Muscle layer of colon (tissue), 2 donors: Measurements from ENCODE around the gene PKLR.

Experiments
- H3K27ac ChIP-seq: one replicate; pipeline ENCODE4 v1.7.0; 2013; ENCODE audit warnings: low read depth, mild to moderate bottlenecking, low read length, moderate library complexity
- H3K27me3 ChIP-seq, 2 donors: one replicate each; pipeline ENCODE4 v1.7.0; 2013; ENCODE audit warnings: low read length in 2 of 2, mild to moderate bottlenecking in 2 of 2; ENCODE audit not compliant: insufficient read depth in 2 of 2, control insufficient read depth in 1 of 2
- H3K36me3 ChIP-seq: one replicate; pipeline ENCODE4 v1.7.0; 2013; ENCODE audit warnings: mild to moderate bottlenecking, low read length; ENCODE audit not compliant: insufficient read depth
- H3K4me1 ChIP-seq: one replicate; pipeline ENCODE4 v1.7.0; 2013; ENCODE audit warnings: mild to moderate bottlenecking, low read length; ENCODE audit not compliant: insufficient read depth
- H3K4me3 ChIP-seq, 2 donors: one replicate each; pipeline ENCODE4 v1.7.0; 2013; ENCODE audit warnings: low read length in 2 of 2, low read depth in 1 of 2, mild to moderate bottlenecking in 1 of 2, moderate library complexity in 1 of 2
- H3K9ac ChIP-seq: one replicate; pipeline ENCODE4 v1.7.0; 2013; ENCODE audit warnings: low read length
- H3K9me3 ChIP-seq: one replicate; pipeline ENCODE4 v1.7.0; 2013; ENCODE audit warnings: mild to moderate bottlenecking, low read length
- donor health status: abdominal sarcoma.
- donor health status: Adenocarcinoma of cecum.

PKLR gene

GRCh38 chr1:155313261-155313660 is 12.0 kb upstream of the PKLR start:
- H3K9me3 ChIP-seq: no peaks in the 10 kb centered on the region
- H3K36me3 ChIP-seq: peaks cover 4% of the 10 kb centered on the region
- no peaks in the 10 kb centered on the region for H3K27me3 ChIP-seq
- H3K27ac ChIP-seq: no peak overlapping the region
- no peak overlapping the region for H3K9ac ChIP-seq
- H3K4me1 ChIP-seq: peaks cover 14% of the 10 kb centered on the region
- H3K4me3 ChIP-seq: no peak overlapping the region

DNA sequence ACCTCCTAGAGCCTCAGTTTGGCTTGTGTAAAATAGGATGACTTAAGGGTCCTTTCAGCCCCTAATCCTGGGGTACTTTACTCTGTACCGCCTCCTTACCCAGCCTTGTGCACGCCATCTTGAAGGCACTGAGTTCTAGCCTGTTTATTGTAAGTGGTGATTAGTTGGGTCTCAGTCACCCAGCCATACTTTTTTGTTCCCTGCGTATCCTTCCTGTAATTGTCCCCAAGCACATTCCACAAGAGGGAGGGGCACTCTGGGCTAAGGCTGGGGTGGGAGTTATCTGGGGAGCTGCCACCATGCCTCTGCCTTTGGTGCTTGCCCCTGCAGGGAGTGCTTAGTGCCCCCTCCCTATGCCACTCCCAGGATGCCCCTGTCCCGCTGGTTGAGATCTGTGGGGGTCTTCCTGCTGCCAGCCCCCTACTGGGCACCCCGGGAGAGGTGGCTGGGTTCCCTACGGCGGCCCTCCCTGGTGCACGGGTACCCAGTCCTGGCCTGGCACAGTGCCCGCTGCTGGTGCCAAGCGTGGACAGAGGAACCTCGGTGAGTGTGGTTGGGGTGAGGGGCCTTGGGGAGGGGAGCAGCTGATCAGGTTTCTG is 8.3 kb upstream of the PKLR start:
- no peaks in the 10 kb centered on the region for H3K36me3 ChIP-seq
- no peaks in the 10 kb centered on the region for H3K27me3 ChIP-seq
- H3K9ac ChIP-seq: peak overlapping the region; percentile 99
- peaks cover 14% of the 10 kb centered on the region for H3K4me1 ChIP-seq
- peak overlapping the region; percentile 62 for H3K27ac ChIP-seq
- peak overlapping the region; percentile 51 to 83 for H3K4me3 ChIP-seq
- H3K9me3 ChIP-seq: no peaks in the 10 kb centered on the region

DNA sequence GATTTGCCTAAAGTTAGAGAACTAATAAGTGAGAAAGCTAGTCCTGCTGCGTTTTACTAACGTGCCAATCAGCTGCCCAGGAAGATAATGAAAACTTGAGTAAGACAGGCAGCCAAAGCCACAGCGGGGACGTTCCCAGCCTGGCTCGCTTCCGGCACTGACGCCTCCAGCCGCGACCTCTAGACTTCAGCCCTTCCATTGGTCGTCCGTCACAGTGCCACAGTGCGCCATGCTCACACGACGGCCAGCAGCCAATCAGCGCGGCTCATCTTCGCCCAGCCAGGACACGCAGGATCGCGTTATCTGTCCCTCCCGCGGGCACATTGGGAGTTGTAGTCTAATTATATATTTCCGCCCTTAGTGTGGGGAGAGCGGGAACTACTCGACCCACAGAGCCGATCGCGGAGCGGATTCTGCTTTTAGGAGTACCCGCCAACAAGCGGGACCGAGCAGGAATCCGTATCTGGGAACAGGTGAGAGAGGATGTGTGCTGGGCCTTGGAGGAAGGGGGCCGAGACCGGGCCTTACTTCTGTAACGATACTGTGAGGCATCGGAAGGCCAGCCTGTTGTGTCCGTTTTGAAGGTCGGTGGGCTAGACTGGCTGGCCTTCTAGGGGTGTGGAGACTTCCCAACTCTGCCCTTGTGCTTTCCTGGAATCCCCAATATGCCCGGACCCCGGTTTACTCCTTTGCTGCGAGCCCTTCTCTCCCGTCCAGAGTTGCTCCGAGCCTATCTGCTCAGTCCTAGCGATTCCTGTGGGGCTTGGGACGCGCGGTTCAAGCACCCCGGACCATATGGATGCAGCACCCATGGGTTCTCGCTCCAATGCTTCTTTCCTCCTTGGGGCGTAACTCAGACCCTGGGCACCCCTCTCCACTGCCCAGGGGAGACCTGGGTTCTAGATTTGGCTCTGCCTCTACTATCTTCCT is 7.5 kb upstream of the PKLR start, which contains the start of gene FDPS:
Gene FDPS, plus strand, starts transcription at position 374 of the 930 bp plus-strand sequence. CDS start 924 bp downstream, outside the sequence.
- Histone ChIP-seq H3K27ac (peak within 1 kb of the TSS; percentile 84), H3K4me1 (peaks cover 14% of the 10 kb centered on the region), H3K9ac (peak within 1 kb of the TSS; percentile 99), H3K36me3 (no peaks in the 10 kb centered on the region), H3K27me3 (no peaks in the 10 kb centered on the region), H3K4me3 (peak within 1 kb of the TSS; percentile 51 to 83), H3K9me3 (no peaks in the 10 kb centered on the region)

- Histone ChIP-seq H3K27me3 (no peaks in the 10 kb centered on the region), H3K36me3 (no peaks in the 10 kb centered on the region), H3K27ac (no peak overlapping the region), H3K9ac (no peak overlapping the region), H3K4me1 (peaks cover 14% of the 10 kb centered on the region), H3K9me3 (no peaks in the 10 kb centered on the region), H3K4me3 (no peak overlapping the region)
Measured at GRCh38 chr1:155307247-155307740, 6.1 kb upstream of the PKLR start.

DNA sequence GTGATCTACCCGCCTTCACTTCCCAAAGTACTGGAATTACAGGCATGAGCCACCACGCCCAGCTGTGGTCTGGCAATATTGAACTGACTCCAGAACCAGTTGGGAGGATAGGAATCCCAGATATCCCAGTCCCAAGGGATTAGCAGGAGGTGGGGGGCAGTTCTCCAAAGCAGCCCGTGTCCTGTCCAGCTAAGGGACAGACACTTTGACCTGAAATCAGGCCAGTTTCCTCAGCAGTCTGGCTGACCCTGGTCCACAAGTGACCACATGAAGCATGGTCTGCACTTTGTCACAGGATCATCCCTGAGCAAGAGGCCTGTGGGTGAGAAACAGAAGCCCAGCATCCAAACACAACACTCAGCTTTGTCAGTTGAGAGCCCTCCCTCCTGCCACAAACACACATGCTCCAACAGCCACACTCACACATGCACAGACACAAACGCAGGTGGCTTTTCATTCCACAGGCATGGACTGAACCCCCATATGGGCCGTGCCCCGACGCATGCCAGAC is 4.7 kb upstream of the PKLR start:
- no peaks in the 10 kb centered on the region for H3K27me3 ChIP-seq
- no peak overlapping the region for H3K9ac ChIP-seq
- peaks cover 14% of the 10 kb centered on the region for H3K4me1 ChIP-seq
- H3K27ac ChIP-seq: no peak overlapping the region
- H3K4me3 ChIP-seq: no peak overlapping the region
- H3K9me3 ChIP-seq: no peaks in the 10 kb centered on the region
- no peaks in the 10 kb centered on the region for H3K36me3 ChIP-seq

DNA sequence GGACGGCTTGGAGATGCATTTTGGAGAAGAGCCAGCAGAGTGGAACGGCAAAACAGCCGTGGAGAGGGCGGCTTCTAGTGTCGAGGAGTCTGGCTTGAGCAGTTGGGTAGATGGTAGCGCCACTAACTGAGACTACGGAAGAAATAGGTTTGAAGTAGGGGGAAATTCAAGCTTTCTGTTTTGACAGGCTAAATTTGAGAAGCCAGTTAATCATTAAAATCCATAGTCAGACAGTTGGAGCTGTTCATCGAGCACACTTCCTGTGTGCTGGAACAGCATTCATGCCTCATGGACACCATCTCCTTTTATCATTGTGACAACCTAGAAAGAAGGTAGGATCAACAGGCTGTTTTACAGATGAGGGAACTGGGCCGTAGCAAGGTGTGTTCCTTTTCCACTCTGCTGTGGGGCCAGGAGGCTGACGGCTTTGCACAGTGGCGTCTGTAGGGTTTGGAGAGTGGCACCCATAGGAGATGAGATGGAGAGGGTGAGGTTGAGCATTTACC is 3.4 kb upstream of the PKLR start:
- Histone ChIP-seq H3K36me3 (no peaks in the 10 kb centered on the region), H3K9ac (no peak overlapping the region), H3K27me3 (no peaks in the 10 kb centered on the region), H3K9me3 (no peaks in the 10 kb centered on the region), H3K27ac (no peak overlapping the region), H3K4me3 (no peak overlapping the region), H3K4me1 (peaks cover 6% of the 10 kb centered on the region)

- no peaks in the 10 kb centered on the region for H3K9me3 ChIP-seq
- H3K36me3 ChIP-seq: no peaks in the 10 kb centered on the region
- no peak overlapping the region for H3K9ac ChIP-seq
- H3K4me1 ChIP-seq: no peaks in the 10 kb centered on the region
- no peak overlapping the region for H3K4me3 ChIP-seq
- H3K27me3 ChIP-seq: peaks cover 4 to 15% of the 10 kb centered on the region in 2 donors
- no peak overlapping the region for H3K27ac ChIP-seq
Measured at GRCh38 chr1:155300553-155301329, 497 bp downstream of the PKLR start.

- H3K4me1 ChIP-seq: no peaks in the 10 kb centered on the region
- H3K27ac ChIP-seq: no peak overlapping the region
- H3K9ac ChIP-seq: no peak overlapping the region
- H3K27me3 ChIP-seq: peaks cover 11 to 22% of the 10 kb centered on the region in 2 donors
- no peaks in the 10 kb centered on the region for H3K9me3 ChIP-seq
- H3K36me3 ChIP-seq: no peaks in the 10 kb centered on the region
- H3K4me3 ChIP-seq: no peak overlapping the region
Measured at GRCh38 chr1:155300024-155300423, 1.2 kb downstream of the PKLR start.

DNA sequence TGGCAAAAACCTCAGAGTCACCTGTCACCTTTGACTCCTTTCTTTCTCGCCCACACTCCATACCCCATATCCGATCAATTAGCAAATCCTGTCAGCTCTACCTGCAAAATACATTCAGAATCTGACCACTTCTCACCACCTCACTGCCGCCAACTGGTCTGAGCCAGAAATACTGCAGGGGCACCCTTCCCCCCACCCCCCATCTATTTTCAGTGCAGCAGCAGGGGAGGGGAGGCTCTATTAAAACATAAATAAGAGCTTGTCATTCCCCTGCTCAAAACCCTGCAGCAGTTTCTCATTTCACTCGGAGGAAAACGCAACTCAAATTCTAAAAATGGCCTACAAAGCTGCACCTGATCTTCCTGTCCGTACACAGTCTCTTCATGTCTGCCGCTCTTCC is 3.9 kb downstream of the PKLR start:
- peaks cover 11 to 32% of the 10 kb centered on the region in 2 donors for H3K27me3 ChIP-seq

DNA sequence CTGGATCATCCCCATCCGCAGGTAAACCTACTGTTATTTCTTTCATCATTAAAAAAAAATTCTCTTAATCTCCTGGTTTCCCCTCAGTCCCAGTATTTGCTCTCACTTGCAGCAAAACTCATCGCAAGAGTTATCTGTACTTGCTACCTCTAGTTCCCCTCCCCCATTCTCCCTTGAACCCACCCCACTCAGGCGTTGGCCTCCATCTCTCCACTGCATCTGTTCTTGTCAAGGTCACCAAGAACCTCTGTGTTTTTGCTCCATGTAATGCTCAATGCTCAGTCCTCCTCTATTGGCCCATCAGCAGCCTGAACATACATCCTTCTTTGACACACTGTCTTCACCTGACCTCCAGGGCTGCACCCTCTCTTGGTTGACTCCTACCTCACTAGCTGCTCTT is 4.6 kb downstream of the PKLR start:
- no peaks in the 10 kb centered on the region for H3K36me3 ChIP-seq
- H3K27me3 ChIP-seq: peaks cover 11 to 32% of the 10 kb centered on the region in 2 donors
- no peak overlapping the region for H3K27ac ChIP-seq
- no peak overlapping the region for H3K9ac ChIP-seq
- H3K9me3 ChIP-seq: no peaks in the 10 kb centered on the region
- no peaks in the 10 kb centered on the region for H3K4me1 ChIP-seq
- H3K4me3 ChIP-seq: no peak overlapping the region

More for the DNA sequence above, 3.9 kb downstream of the PKLR start:
- Histone ChIP-seq H3K9ac (no peak overlapping the region), H3K27ac (no peak overlapping the region), H3K4me3 (no peak overlapping the region), H3K4me1 (no peaks in the 10 kb centered on the region), H3K9me3 (no peaks in the 10 kb centered on the region), H3K36me3 (no peaks in the 10 kb centered on the region)

DNA sequence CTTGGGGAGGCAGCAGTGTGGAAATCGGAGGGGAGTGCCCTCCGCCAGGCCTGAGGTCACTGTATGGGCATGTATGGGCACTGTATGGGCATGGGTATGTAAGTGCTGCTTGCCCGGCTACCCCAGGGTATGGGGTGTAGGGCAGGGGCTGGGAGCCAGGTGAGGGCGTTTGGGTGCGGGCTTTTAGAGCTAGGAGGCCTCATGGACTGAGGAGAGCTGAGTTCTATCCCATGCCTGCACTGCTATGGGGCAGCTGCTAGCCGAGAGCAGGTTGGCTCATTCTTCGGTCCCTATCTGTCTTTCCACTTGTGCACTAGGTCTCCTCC is 5.3 kb downstream of the PKLR start:
- no peak overlapping the region for H3K4me3 ChIP-seq
- no peaks in the 10 kb centered on the region for H3K4me1 ChIP-seq
- no peaks in the 10 kb centered on the region for H3K9me3 ChIP-seq
- no peak overlapping the region for H3K27ac ChIP-seq
- peaks cover 11 to 32% of the 10 kb centered on the region in 2 donors for H3K27me3 ChIP-seq
- H3K36me3 ChIP-seq: no peaks in the 10 kb centered on the region
- H3K9ac ChIP-seq: no peak overlapping the region
